ENCODE data around the gene LSM11.

The LSM11 gene

GRCh38 chr5:157756122-157756521 is 12.6 kb downstream of the LSM11 start:
- H3K9ac ChIP-seq (ENCODE audit: low read depth, low read length) = no peak overlapping the region
- no peaks in the 10 kb centered on the region for H3K27me3 ChIP-seq (ENCODE audit: control insufficient read depth, insufficient read depth, low read length)
- no peak overlapping the region for H3K4me3 ChIP-seq (ENCODE audit: low read depth, low read length)
- H3K9me3 ChIP-seq (ENCODE audit: control insufficient read depth, insufficient read depth, low read length) = no peaks in the 10 kb centered on the region
- no peaks in the 10 kb centered on the region for H3K36me3 ChIP-seq (ENCODE audit: control insufficient read depth, insufficient read depth, low read length)
- H3K4me1 ChIP-seq (ENCODE audit: control insufficient read depth, insufficient read depth, low read length) = no peaks in the 10 kb centered on the region

GRCh38 chr5:157758706-157759105 is 15.2 kb downstream of the LSM11 start:
- Histone ChIP-seq H3K4me3 (ENCODE audit: low read depth, low read length) (no peak overlapping the region), H3K9me3 (ENCODE audit: control insufficient read depth, insufficient read depth, low read length) (no peaks in the 10 kb centered on the region), H3K27me3 (ENCODE audit: control insufficient read depth, insufficient read depth, low read length) (no peaks in the 10 kb centered on the region), H3K9ac (ENCODE audit: low read depth, low read length) (no peak overlapping the region), H3K4me1 (ENCODE audit: control insufficient read depth, insufficient read depth, low read length) (no peaks in the 10 kb centered on the region), H3K36me3 (ENCODE audit: control insufficient read depth, insufficient read depth, low read length) (no peaks in the 10 kb centered on the region)

- no peaks in the 10 kb centered on the region for H3K27me3 ChIP-seq (ENCODE audit: control insufficient read depth, insufficient read depth, low read length)
- no peaks in the 10 kb centered on the region for H3K9me3 ChIP-seq (ENCODE audit: control insufficient read depth, insufficient read depth, low read length)
- no peak overlapping the region for H3K4me3 ChIP-seq (ENCODE audit: low read depth, low read length)
- H3K4me1 ChIP-seq (ENCODE audit: control insufficient read depth, insufficient read depth, low read length) = no peaks in the 10 kb centered on the region
- H3K36me3 ChIP-seq (ENCODE audit: control insufficient read depth, insufficient read depth, low read length) = no peaks in the 10 kb centered on the region
- no peak overlapping the region for H3K9ac ChIP-seq (ENCODE audit: low read depth, low read length)
Measured at GRCh38 chr5:157761690-157762621, 18.4 kb downstream of the LSM11 start.

GRCh38 chr5:157764531-157764930 is 21.0 kb downstream of the LSM11 start:
- Histone ChIP-seq H3K27me3 (ENCODE audit: control insufficient read depth, insufficient read depth, low read length) (no peaks in the 10 kb centered on the region), H3K4me3 (ENCODE audit: low read depth, low read length) (no peak overlapping the region), H3K4me1 (ENCODE audit: control insufficient read depth, insufficient read depth, low read length) (no peaks in the 10 kb centered on the region), H3K36me3 (ENCODE audit: control insufficient read depth, insufficient read depth, low read length) (no peaks in the 10 kb centered on the region), H3K9me3 (ENCODE audit: control insufficient read depth, insufficient read depth, low read length) (no peaks in the 10 kb centered on the region), H3K9ac (ENCODE audit: low read depth, low read length) (no peak overlapping the region)

- H3K9ac ChIP-seq (ENCODE audit: low read depth, low read length) = no peak overlapping the region
Measured at GRCh38 chr5:157766442-157766841, 22.9 kb downstream of the LSM11 start.

GRCh38 chr5:157766902-157767301 is 23.4 kb downstream of the LSM11 start:
- H3K36me3 ChIP-seq (ENCODE audit: control insufficient read depth, insufficient read depth, low read length) = no peaks in the 10 kb centered on the region
- H3K9ac ChIP-seq (ENCODE audit: low read depth, low read length) = no peak overlapping the region
- H3K27me3 ChIP-seq (ENCODE audit: control insufficient read depth, insufficient read depth, low read length) = no peaks in the 10 kb centered on the region
- H3K4me1 ChIP-seq (ENCODE audit: control insufficient read depth, insufficient read depth, low read length) = no peaks in the 10 kb centered on the region
- no peak overlapping the region for H3K4me3 ChIP-seq (ENCODE audit: low read depth, low read length)
- no peaks in the 10 kb centered on the region for H3K9me3 ChIP-seq (ENCODE audit: control insufficient read depth, insufficient read depth, low read length)

More at GRCh38 chr5:157766442-157766841, 22.9 kb downstream of the LSM11 start:
- Histone ChIP-seq H3K4me1 (ENCODE audit: control insufficient read depth, insufficient read depth, low read length) (no peaks in the 10 kb centered on the region), H3K4me3 (ENCODE audit: low read depth, low read length) (no peak overlapping the region), H3K9me3 (ENCODE audit: control insufficient read depth, insufficient read depth, low read length) (no peaks in the 10 kb centered on the region), H3K27me3 (ENCODE audit: control insufficient read depth, insufficient read depth, low read length) (no peaks in the 10 kb centered on the region), H3K36me3 (ENCODE audit: control insufficient read depth, insufficient read depth, low read length) (no peaks in the 10 kb centered on the region)

- H3K9me3 ChIP-seq (ENCODE audit: control insufficient read depth, insufficient read depth, low read length) = no peaks in the 10 kb centered on the region
- H3K4me3 ChIP-seq (ENCODE audit: low read depth, low read length) = no peak overlapping the region
- H3K27me3 ChIP-seq (ENCODE audit: control insufficient read depth, insufficient read depth, low read length) = no peaks in the 10 kb centered on the region
- no peaks in the 10 kb centered on the region for H3K4me1 ChIP-seq (ENCODE audit: control insufficient read depth, insufficient read depth, low read length)
- no peak overlapping the region for H3K9ac ChIP-seq (ENCODE audit: low read depth, low read length)
- no peaks in the 10 kb centered on the region for H3K36me3 ChIP-seq (ENCODE audit: control insufficient read depth, insufficient read depth, low read length)
Measured at GRCh38 chr5:157767689-157768088, 24.2 kb downstream of the LSM11 start.

GRCh38 chr5:157770665-157771064 is 27.2 kb downstream of the LSM11 start:
- H3K36me3 ChIP-seq (ENCODE audit: control insufficient read depth, insufficient read depth, low read length) = no peaks in the 10 kb centered on the region
- no peaks in the 10 kb centered on the region for H3K27me3 ChIP-seq (ENCODE audit: control insufficient read depth, insufficient read depth, low read length)
- H3K4me1 ChIP-seq (ENCODE audit: control insufficient read depth, insufficient read depth, low read length) = no peaks in the 10 kb centered on the region
- H3K9ac ChIP-seq (ENCODE audit: low read depth, low read length) = no peak overlapping the region
- no peaks in the 10 kb centered on the region for H3K9me3 ChIP-seq (ENCODE audit: control insufficient read depth, insufficient read depth, low read length)
- H3K4me3 ChIP-seq (ENCODE audit: low read depth, low read length) = no peak overlapping the region

- Histone ChIP-seq H3K4me1 (ENCODE audit: control insufficient read depth, insufficient read depth, low read length) (no peaks in the 10 kb centered on the region), H3K36me3 (ENCODE audit: control insufficient read depth, insufficient read depth, low read length) (no peaks in the 10 kb centered on the region), H3K27me3 (ENCODE audit: control insufficient read depth, insufficient read depth, low read length) (no peaks in the 10 kb centered on the region), H3K9ac (ENCODE audit: low read depth, low read length) (no peak overlapping the region), H3K4me3 (ENCODE audit: low read depth, low read length) (no peak overlapping the region), H3K9me3 (ENCODE audit: control insufficient read depth, insufficient read depth, low read length) (no peaks in the 10 kb centered on the region)
Measured at GRCh38 chr5:157772127-157772526, 28.6 kb downstream of the LSM11 start.

GRCh38 chr5:157778121-157778805 is 34.8 kb downstream of the LSM11 start:
- no peaks in the 10 kb centered on the region for H3K27me3 ChIP-seq (ENCODE audit: control insufficient read depth, insufficient read depth, low read length)
- no peak overlapping the region for H3K4me3 ChIP-seq (ENCODE audit: low read depth, low read length)
- peaks cover 3% of the 10 kb centered on the region for H3K4me1 ChIP-seq (ENCODE audit: control insufficient read depth, insufficient read depth, low read length)
- H3K36me3 ChIP-seq (ENCODE audit: control insufficient read depth, insufficient read depth, low read length) = no peaks in the 10 kb centered on the region
- no peak overlapping the region for H3K9ac ChIP-seq (ENCODE audit: low read depth, low read length)
- no peaks in the 10 kb centered on the region for H3K9me3 ChIP-seq (ENCODE audit: control insufficient read depth, insufficient read depth, low read length)

- Histone ChIP-seq H3K36me3 (ENCODE audit: control insufficient read depth, insufficient read depth, low read length) (no peaks in the 10 kb centered on the region), H3K4me3 (ENCODE audit: low read depth, low read length) (no peak overlapping the region), H3K9me3 (ENCODE audit: control insufficient read depth, insufficient read depth, low read length) (no peaks in the 10 kb centered on the region), H3K9ac (ENCODE audit: low read depth, low read length) (no peak overlapping the region), H3K4me1 (ENCODE audit: control insufficient read depth, insufficient read depth, low read length) (peaks cover 3% of the 10 kb centered on the region), H3K27me3 (ENCODE audit: control insufficient read depth, insufficient read depth, low read length) (no peaks in the 10 kb centered on the region)
Measured at GRCh38 chr5:157779221-157779620, 35.7 kb downstream of the LSM11 start.

- no peak overlapping the region for H3K4me3 ChIP-seq (ENCODE audit: low read depth, low read length)
- no peaks in the 10 kb centered on the region for H3K9me3 ChIP-seq (ENCODE audit: control insufficient read depth, insufficient read depth, low read length)
- peaks cover 3% of the 10 kb centered on the region for H3K4me1 ChIP-seq (ENCODE audit: control insufficient read depth, insufficient read depth, low read length)
- H3K36me3 ChIP-seq (ENCODE audit: control insufficient read depth, insufficient read depth, low read length) = peaks cover 4% of the 10 kb centered on the region
- H3K27me3 ChIP-seq (ENCODE audit: control insufficient read depth, insufficient read depth, low read length) = no peaks in the 10 kb centered on the region
- no peak overlapping the region for H3K9ac ChIP-seq (ENCODE audit: low read depth, low read length)
Measured at GRCh38 chr5:157785801-157786200, 42.3 kb downstream of the LSM11 start.
